Measurements from ENCODE around the gene CASZ1. TPM values are rescaled to one million over a fixed set of nuclear protein-coding genes. Genes with fewer than 3 reads are reported as not detected.

Gene CASZ1
- total RNA-seq, 1 experiment from 2014 or later: 12.6 TPM

DNA sequence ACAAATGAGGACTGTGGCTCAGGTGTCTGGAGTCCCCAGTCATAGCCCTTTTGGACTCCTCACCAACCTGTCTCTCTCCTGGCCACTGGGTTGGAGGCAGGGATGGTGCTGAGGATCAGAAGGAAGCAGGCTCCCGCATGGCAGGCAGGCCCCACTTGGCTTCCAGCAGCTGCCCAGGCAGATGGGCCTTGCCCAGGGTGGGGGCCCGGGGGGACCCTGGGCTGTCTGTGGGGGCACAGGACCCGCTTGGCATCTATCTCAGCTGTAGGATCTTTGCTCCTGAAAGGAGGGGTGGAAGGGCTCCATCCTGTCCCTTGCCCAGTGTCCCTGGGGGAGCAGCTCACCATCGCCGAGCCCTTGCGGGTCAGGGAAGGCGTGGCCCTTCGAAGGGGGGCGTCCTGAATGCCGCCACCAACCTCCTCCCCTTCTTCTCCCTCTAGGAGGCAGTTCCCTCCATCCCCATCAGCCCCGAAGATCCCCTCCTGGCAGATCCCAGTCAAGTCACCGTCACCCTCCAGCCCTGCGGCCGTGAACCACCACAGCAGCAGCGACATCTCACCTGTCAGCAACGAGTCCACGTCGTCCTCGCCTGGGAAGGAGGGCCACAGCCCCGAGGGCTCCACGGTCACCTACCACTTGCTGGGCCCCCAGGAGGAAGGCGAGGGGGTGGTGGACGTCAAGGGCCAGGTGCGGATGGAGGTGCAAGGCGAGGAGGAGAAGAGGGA is 167.2 kb downstream of the CASZ1 start:
- no peak for DNase-seq
- CTCF ChIA-PET: no interaction called here
- BruUV-seq (replicated peaks): no TSS peak
- H3K4me1 Mint-ChIP-seq (ENCODE audit: low read depth, unreplicated experiment): no peaks in the 10 kb centered on the region
- intact Hi-C loops (cut with micrococcal nuclease; ENCODE audit: unreplicated experiment): no loop called here
- TF ChIP-seq CTCF (IDR thresholded peaks at IDR 0.05; ENCODE audit: unreplicated experiment): no peak
- H3K27ac Mint-ChIP-seq (ENCODE audit: unreplicated experiment): no peak overlapping the region
- H3K27me3 Mint-ChIP-seq (ENCODE audit: unreplicated experiment): no peaks in the 10 kb centered on the region
- H3K9me3 Mint-ChIP-seq (ENCODE audit: low read depth, unreplicated experiment): no peaks in the 10 kb centered on the region
- H3K4me3 Mint-ChIP-seq (ENCODE audit: low read depth, unreplicated experiment): no peak overlapping the region
- peaks cover 4% of the 10 kb centered on the region for H3K36me3 Mint-ChIP-seq (ENCODE audit: insufficient read depth, unreplicated experiment)

DNA sequence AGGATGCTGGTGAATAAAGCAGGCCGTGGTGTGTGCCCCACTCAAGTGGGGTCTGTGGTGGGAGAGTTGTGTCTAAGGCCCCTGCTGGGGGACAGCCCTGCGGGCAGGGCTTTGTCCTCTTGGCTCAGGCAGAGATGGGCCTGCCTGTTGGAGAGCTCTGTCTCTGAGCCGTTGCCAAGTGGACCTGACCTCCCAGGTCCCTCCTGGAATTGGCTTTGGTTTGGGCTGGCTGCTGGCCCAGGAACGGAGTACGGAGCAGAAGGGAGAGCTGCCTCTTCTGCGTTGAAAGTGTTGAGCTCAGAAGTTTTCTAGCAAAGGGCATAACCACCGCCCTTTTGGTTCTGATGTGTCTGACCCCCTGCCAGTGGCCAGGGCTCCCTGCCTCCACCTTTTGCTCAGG is 167.8 kb downstream of the CASZ1 start:
- DNase-seq: no peak
- no peaks in the 10 kb centered on the region for H3K27me3 Mint-ChIP-seq (ENCODE audit: unreplicated experiment)
- H3K4me3 Mint-ChIP-seq (ENCODE audit: low read depth, unreplicated experiment): no peak overlapping the region
- H3K27ac Mint-ChIP-seq (ENCODE audit: unreplicated experiment): no peak overlapping the region
- H3K4me1 Mint-ChIP-seq (ENCODE audit: low read depth, unreplicated experiment): no peaks in the 10 kb centered on the region
- H3K36me3 Mint-ChIP-seq (ENCODE audit: insufficient read depth, unreplicated experiment): peaks cover 3% of the 10 kb centered on the region
- H3K9me3 Mint-ChIP-seq (ENCODE audit: low read depth, unreplicated experiment): no peaks in the 10 kb centered on the region
- BruUV-seq (replicated peaks): no TSS peak
- intact Hi-C loops (cut with micrococcal nuclease; ENCODE audit: unreplicated experiment): no loop called here
- CTCF ChIA-PET: no interaction called here
- TF ChIP-seq CTCF (IDR thresholded peaks at IDR 0.05; ENCODE audit: unreplicated experiment): no peak

DNA sequence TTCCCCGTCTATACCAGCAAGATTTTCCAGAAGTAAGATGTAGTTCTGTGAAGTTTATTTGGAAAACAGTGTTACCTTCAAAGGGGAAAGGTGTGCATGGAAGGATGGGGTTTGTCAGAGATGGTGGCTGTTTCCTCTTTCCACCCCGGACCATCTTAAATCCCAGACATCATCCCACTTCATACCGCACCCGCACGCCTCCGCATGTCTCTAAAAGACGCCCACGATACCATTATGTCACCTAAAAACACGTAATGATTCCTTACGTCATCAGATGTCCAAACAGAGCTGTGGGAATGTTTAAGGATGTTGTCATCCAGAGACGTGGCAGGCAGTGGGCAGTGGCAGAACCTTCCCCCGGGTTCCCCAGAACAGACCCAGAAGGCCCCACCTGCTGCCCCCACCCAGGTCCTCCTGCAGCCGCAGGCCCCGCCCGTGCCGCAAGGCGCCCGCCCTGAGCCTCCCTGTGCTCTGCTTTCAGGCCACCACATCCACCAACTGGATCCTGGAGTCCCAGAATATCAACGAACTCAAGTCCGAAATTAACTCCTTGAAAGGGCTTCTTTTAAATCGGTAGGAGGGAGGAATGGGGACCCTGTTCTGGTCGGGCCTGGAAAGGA is 169.5 kb downstream of the CASZ1 start:
- no peak overlapping the region for H3K4me3 Mint-ChIP-seq (ENCODE audit: low read depth, unreplicated experiment)
- no peaks in the 10 kb centered on the region for H3K4me1 Mint-ChIP-seq (ENCODE audit: low read depth, unreplicated experiment)
- TF ChIP-seq CTCF (IDR thresholded peaks at IDR 0.05; ENCODE audit: unreplicated experiment): no peak
- H3K27me3 Mint-ChIP-seq (ENCODE audit: unreplicated experiment): no peaks in the 10 kb centered on the region
- CTCF ChIA-PET: no interaction called here
- no peaks in the 10 kb centered on the region for H3K9me3 Mint-ChIP-seq (ENCODE audit: low read depth, unreplicated experiment)
- H3K27ac Mint-ChIP-seq (ENCODE audit: unreplicated experiment): no peak overlapping the region
- intact Hi-C loops (cut with micrococcal nuclease; ENCODE audit: unreplicated experiment): no loop called here
- H3K36me3 Mint-ChIP-seq (ENCODE audit: insufficient read depth, unreplicated experiment): no peaks in the 10 kb centered on the region
- no peak for DNase-seq
- no TSS peak for BruUV-seq (replicated peaks)

GRCh38 chr1:10626131-10626731 is 170.2 kb downstream of the CASZ1 start:
- Mint-ChIP-seq H3K36me3 (ENCODE audit: insufficient read depth, unreplicated experiment) (no peaks in the 10 kb centered on the region), H3K9me3 (ENCODE audit: low read depth, unreplicated experiment) (no peaks in the 10 kb centered on the region), H3K4me1 (ENCODE audit: low read depth, unreplicated experiment) (no peaks in the 10 kb centered on the region), H3K27ac (ENCODE audit: unreplicated experiment) (no peak overlapping the region), H3K27me3 (ENCODE audit: unreplicated experiment) (no peaks in the 10 kb centered on the region), H3K4me3 (ENCODE audit: low read depth, unreplicated experiment) (no peak overlapping the region)
- no peak for TF ChIP-seq CTCF (IDR thresholded peaks at IDR 0.05; ENCODE audit: unreplicated experiment)
- CTCF ChIA-PET: no interaction called here
- DNase-seq: no peak
- no TSS peak for BruUV-seq (replicated peaks)
- intact Hi-C loops (cut with micrococcal nuclease; ENCODE audit: unreplicated experiment): no loop called here
